Endodermal cell (in vitro differentiated cells): ENCODE measurements around the gene KIAA1671. TPM values are rescaled to one million over a fixed set of nuclear protein-coding genes. Genes with fewer than 3 reads are reported as not detected.

Experiments
- DNase-seq: peaks from one replicate; pipeline ENCODE4 v3.0.0-alpha.2; 2017
- H3K27ac ChIP-seq: 2 replicates; pipeline ENCODE4 v1.5.1; 2013; ENCODE audit warnings: mild to moderate bottlenecking, low read depth, low read length, moderate library complexity
- H3K27me3 ChIP-seq: 2 replicates; pipeline ENCODE4 v1.6.1; 2013; ENCODE audit warnings: mild to moderate bottlenecking, low read length, moderate library complexity; ENCODE audit not compliant: insufficient read depth, control insufficient read depth, poor library complexity, severe bottlenecking
- H3K36me3 ChIP-seq: 2 replicates; pipeline ENCODE4 v1.7.0; 2013; ENCODE audit warnings: mild to moderate bottlenecking, low read length, moderate library complexity; ENCODE audit not compliant: control insufficient read depth, insufficient read depth
- H3K4me1 ChIP-seq: one replicate; pipeline ENCODE4 v1.7.0; 2013; ENCODE audit warnings: low read length; ENCODE audit not compliant: control insufficient read depth, insufficient read depth
- H3K4me3 ChIP-seq: 2 replicates; pipeline ENCODE4 v1.5.1; 2013; ENCODE audit warnings: mild to moderate bottlenecking, low read length, moderate library complexity
- H3K9ac ChIP-seq: 2 replicates; pipeline ENCODE4 v1.6.1; 2013; ENCODE audit warnings: mild to moderate bottlenecking, low read length, moderate library complexity; ENCODE audit not compliant: poor library complexity, severe bottlenecking; ENCODE audit errors: extremely low read depth
- H3K9me3 ChIP-seq: 2 replicates; pipeline ENCODE4 v1.6.1; 2013; ENCODE audit warnings: mild to moderate bottlenecking, low read length, moderate library complexity; ENCODE audit not compliant: control insufficient read depth
- H3K27ac Mint-ChIP-seq: 2 replicates; pipeline ENCODE4 v1.8.0; 2020; ENCODE audit warnings: mixed read lengths
- H3K27me3 Mint-ChIP-seq: 2 replicates; pipeline ENCODE4 v1.8.0; 2021; ENCODE audit warnings: mild to moderate bottlenecking, mixed read lengths; ENCODE audit not compliant: insufficient read depth
- H3K36me3 Mint-ChIP-seq: 2 replicates; pipeline ENCODE4 v1.8.0; 2020; ENCODE audit warnings: low read depth, mixed read lengths
- H3K4me1 Mint-ChIP-seq: 2 replicates; pipeline ENCODE4 v1.8.0; 2020; ENCODE audit warnings: mixed read lengths
- H3K4me3 Mint-ChIP-seq: 2 replicates; pipeline ENCODE4 v1.8.0; 2020; ENCODE audit warnings: mild to moderate bottlenecking, moderate library complexity, mixed read lengths
- H3K9me3 Mint-ChIP-seq: 2 replicates; pipeline ENCODE4 v1.8.0; 2020; ENCODE audit warnings: mild to moderate bottlenecking, mixed read lengths
- CTCF ChIP-seq: fragments of 200-600 bp; sonication (generic); conservative IDR thresholded peaks from 2 replicates; pipeline ENCODE4 v1.5.0; 2021; ENCODE audit warnings: antibody characterized with exemption, mild to moderate bottlenecking
- WGBS, 2 experiments: methylation state at CpG; one replicate each; pipeline versions ENCODE4 v1.1.5 to v1.1.7; 2013; ENCODE audit warnings: missing lambda C conversion rate in 2 of 2, mixed read lengths in 1 of 2; ENCODE audit not compliant: insufficient coverage in 1 of 2, insufficient read length in 1 of 2; 5-methylcytosine and 5-hydroxymethylcytosine counted together
- total RNA-seq, 2 donors: library from RNA; stranded (reverse); fragmentation: NEBNext Ultra II Directional in 1 of 2; extraction: Animal tissue kit (Norgen Biotek cat#: 25700) in 1 of 2; gene quantifications; 2 replicates in 1 of 2; 3 replicates in 1 of 2; pipeline ENCODE4 v1.2.1, GENCODE V29; 2021

Gene KIAA1671
- total RNA-seq, 2 donors from 2014 or later = 38.8 to 43.7 TPM

- Mint-ChIP-seq H3K27ac (peak overlapping the region; percentile 10), H3K36me3 (no peaks in the 10 kb centered on the region), H3K4me1 (no peaks in the 10 kb centered on the region), H3K27me3 (no peaks in the 10 kb centered on the region), H3K9me3 (no peaks in the 10 kb centered on the region), H3K4me3 (no peak overlapping the region)
- no peaks in the 10 kb centered on the region for H3K36me3 ChIP-seq
- no peak for DNase-seq
- H3K27me3 ChIP-seq = no peaks in the 10 kb centered on the region
- H3K9ac ChIP-seq = no peak overlapping the region
- TF ChIP-seq CTCF = no peak
- H3K27ac ChIP-seq = peak overlapping the region; percentile 44
- 67% methylated on average over 5 of the region's 5 CpGs; no CpG with 5 or more reads in 1 of the 2 experiments for WGBS, 2 experiments
- H3K4me3 ChIP-seq = no peak overlapping the region
- no peaks in the 10 kb centered on the region for H3K9me3 ChIP-seq
- no peaks in the 10 kb centered on the region for H3K4me1 ChIP-seq
Observed at GRCh38 chr22:25100948-25101347, 148.4 kb downstream of the KIAA1671 start.

- H3K27ac ChIP-seq = no peak overlapping the region
- no peaks in the 10 kb centered on the region for H3K4me1 Mint-ChIP-seq
- H3K9ac ChIP-seq = no peak overlapping the region
- H3K9me3 ChIP-seq = no peaks in the 10 kb centered on the region
- no peak overlapping the region for H3K27ac Mint-ChIP-seq
- H3K4me3 Mint-ChIP-seq = no peak overlapping the region
- H3K4me1 ChIP-seq = no peaks in the 10 kb centered on the region
- no peaks in the 10 kb centered on the region for H3K36me3 ChIP-seq
- H3K36me3 Mint-ChIP-seq = no peaks in the 10 kb centered on the region
- no peak for TF ChIP-seq CTCF
- H3K27me3 Mint-ChIP-seq = no peaks in the 10 kb centered on the region
- DNase-seq = no peak
- 88 to 95% methylated on average over 4 of the region's 4 CpGs for WGBS, 2 experiments
- no peaks in the 10 kb centered on the region for H3K27me3 ChIP-seq
- no peaks in the 10 kb centered on the region for H3K9me3 Mint-ChIP-seq
- H3K4me3 ChIP-seq = no peak overlapping the region
Observed at GRCh38 chr22:25101501-25101900, 149.0 kb downstream of the KIAA1671 start.

GRCh38 chr22:25101986-25102385 is 149.5 kb downstream of the KIAA1671 start:
- H3K27ac Mint-ChIP-seq = no peak overlapping the region
- H3K9me3 Mint-ChIP-seq = no peaks in the 10 kb centered on the region
- Histone ChIP-seq H3K9ac (no peak overlapping the region), H3K36me3 (no peaks in the 10 kb centered on the region), H3K27me3 (no peaks in the 10 kb centered on the region), H3K4me3 (no peak overlapping the region), H3K9me3 (no peaks in the 10 kb centered on the region), H3K27ac (no peak overlapping the region), H3K4me1 (no peaks in the 10 kb centered on the region)
- no peaks in the 10 kb centered on the region for H3K27me3 Mint-ChIP-seq
- WGBS, 2 experiments = 84 to 89% methylated on average over 2 to 4 of the region's 4 CpGs
- no peak for TF ChIP-seq CTCF
- no peak overlapping the region for H3K4me3 Mint-ChIP-seq
- no peaks in the 10 kb centered on the region for H3K4me1 Mint-ChIP-seq
- no peaks in the 10 kb centered on the region for H3K36me3 Mint-ChIP-seq
- no peak for DNase-seq
